Neural cell (in vitro differentiated cells): ENCODE measurements around the gene CADM1. TPM values are rescaled to one million over a fixed set of nuclear protein-coding genes. Genes with fewer than 3 reads are reported as not detected.

ENCODE experiments used
- H2AFZ ChIP-seq: fragments of 200-600, 300-800 bp; sonication (generic), shearing (Covaris generic); 2 replicates; pipeline ENCODE4 v1.6.0; 2014; ENCODE audit warnings: low read depth, mild to moderate bottlenecking, antibody characterized with exemption, low read length, moderate library complexity
- H3F3A ChIP-seq: fragments of 200-600 bp; shearing (Covaris generic); 2 replicates; pipeline ENCODE4 v1.6.1; 2016; ENCODE audit warnings: mild to moderate bottlenecking, moderate library complexity, mixed read lengths, antibody characterized with exemption, low read length; ENCODE audit not compliant: insufficient read depth, poor library complexity, severe bottlenecking
- H3K27ac ChIP-seq: fragments of 200-600, 300-800 bp; sonication (generic), shearing (Covaris generic); 2 replicates; pipeline ENCODE4 v1.5.1; 2014; ENCODE audit warnings: mild to moderate bottlenecking, low read length, moderate library complexity
- H3K27me3 ChIP-seq: fragments of 300-800, 200-600 bp; sonication (generic), shearing (Covaris generic); 2 replicates; pipeline ENCODE4 v1.6.0; 2014; ENCODE audit warnings: mild to moderate bottlenecking, low read depth, low read length, moderate library complexity; ENCODE audit not compliant: insufficient read depth
- H3K36me3 ChIP-seq: fragments of 300-800, 200-600 bp; sonication (generic), shearing (Covaris generic); 2 replicates; pipeline ENCODE4 v1.5.1; 2014; ENCODE audit warnings: mild to moderate bottlenecking, antibody characterized with exemption, low read length, moderate library complexity; ENCODE audit not compliant: insufficient read depth
- H3K4me2 ChIP-seq: fragments of 300-800, 200-600 bp; sonication (generic), shearing (Covaris generic); 2 replicates; pipeline ENCODE4 v1.6.0; 2014; ENCODE audit warnings: mild to moderate bottlenecking, low read length
- H3K4me3 ChIP-seq: fragments of 300-800, 200-600 bp; sonication (generic), shearing (Covaris generic); 2 replicates; pipeline ENCODE4 v1.5.1; 2014; ENCODE audit warnings: mild to moderate bottlenecking, low read length, moderate library complexity
- H3K79me2 ChIP-seq: fragments of 200-600 bp; shearing (Covaris generic); replicated peaks from 2 replicates; pipeline ENCODE4 v1.6.0; 2014; ENCODE audit warnings: mild to moderate bottlenecking, low read length, moderate library complexity; ENCODE audit not compliant: insufficient read depth
- H3K9ac ChIP-seq: fragments of 300-800, 200-600 bp; sonication (generic), shearing (Covaris generic); 2 replicates; pipeline ENCODE4 v1.6.1; 2016; ENCODE audit warnings: mild to moderate bottlenecking, low read length, mixed read lengths
- H3K9me2 ChIP-seq: fragments of 200-600 bp; shearing (Covaris generic); 2 replicates; pipeline ENCODE4 v1.6.1; 2016; ENCODE audit warnings: mild to moderate bottlenecking, low read length, mixed read lengths; ENCODE audit not compliant: insufficient read depth
- H3K9me3 ChIP-seq: fragments of 200-600, 300-800 bp; sonication (generic), shearing (Covaris generic); 2 replicates; pipeline ENCODE4 v1.6.1; 2016; ENCODE audit warnings: mild to moderate bottlenecking, mixed run types, low read length, moderate library complexity, mixed read lengths
- H4K20me1 ChIP-seq: fragments of 200-600 bp; shearing (Covaris generic); 2 replicates; pipeline ENCODE4 v1.6.1; 2016; ENCODE audit warnings: mild to moderate bottlenecking, mixed run types; ENCODE audit not compliant: insufficient read depth
- EP300 ChIP-seq: fragments of 450-650 bp; conservative IDR thresholded peaks from 2 replicates; pipeline ENCODE4 v1.6.1; 2014; ENCODE audit warnings: antibody characterized with exemption, mild to moderate bottlenecking, moderate library complexity; ENCODE audit not compliant: poor library complexity, severe bottlenecking
- EZH2 ChIP-seq: fragments of 200-600, 300-800 bp; shearing (Covaris generic), sonication (generic); IDR thresholded peaks from 2 replicates; pipeline ENCODE4 v1.6.1; 2014; ENCODE audit warnings: antibody characterized with exemption, low read length, borderline replicate concordance, mild to moderate bottlenecking; ENCODE audit not compliant: insufficient read depth, poor library complexity, severe bottlenecking
- MXI1 ChIP-seq: fragments of 450-650 bp; conservative IDR thresholded peaks from 2 replicates; pipeline ENCODE4 v1.6.1; 2014; ENCODE audit warnings: antibody characterized with exemption, mild to moderate bottlenecking; ENCODE audit not compliant: poor library complexity, severe bottlenecking
- POLR2AphosphoS5 ChIP-seq: IDR thresholded peaks from 2 replicates; pipeline ENCODE4 v1.6.1; 2012
- REST ChIP-seq: IDR thresholded peaks from 2 replicates; pipeline ENCODE4 v1.6.1; 2012; ENCODE audit warnings: borderline replicate concordance
- SMC3 ChIP-seq: fragments of 450-650 bp; conservative IDR thresholded peaks from 2 replicates; pipeline ENCODE4 v1.6.1; 2014; ENCODE audit warnings: antibody characterized with exemption, mild to moderate bottlenecking, moderate library complexity; ENCODE audit not compliant: poor library complexity
- TAF1 ChIP-seq: IDR thresholded peaks from 2 replicates; pipeline ENCODE4 v1.6.1; 2012; ENCODE audit warnings: low read depth
- polyA plus RNA-seq: library from polyadenylated mRNA; depleted of rRNA; stranded (reverse); fragments of >200 nt; gene quantifications from 2 replicates; pipeline ENCODE4 v1.2.3, GENCODE V29; 2014
- TF ChIP-seq, protein P1 (sequence below): fragments of 450-650 bp; IDR thresholded peaks from 2 replicates; pipeline ENCODE4 v1.5.1; 2014; ENCODE audit warnings: antibody characterized with exemption, mild to moderate bottlenecking, moderate library complexity; ENCODE audit not compliant: poor library complexity, severe bottlenecking

The CADM1 gene
- polyA plus RNA-seq, 1 donor from 2014 or later, result 92.1 TPM

DNA sequence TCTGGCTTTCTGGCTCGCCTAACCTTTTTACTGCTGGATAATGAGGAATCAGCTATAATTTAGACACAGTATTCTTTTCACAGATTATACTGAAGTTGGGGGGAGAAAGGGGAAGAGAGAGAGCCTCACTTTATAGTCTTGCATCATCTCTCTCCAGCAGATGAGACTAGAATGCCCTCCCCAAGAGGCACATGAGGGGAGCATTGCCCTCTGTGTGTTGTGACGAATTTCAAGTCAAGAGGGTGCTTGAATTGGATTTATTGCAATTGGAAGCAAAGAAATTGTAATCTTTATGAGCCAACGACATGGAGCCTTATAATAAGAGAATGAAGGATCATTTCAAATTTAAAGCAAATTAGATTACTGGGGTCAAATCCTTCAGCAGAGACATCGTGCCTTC lies 17.6 kb upstream of the CADM1 start:
- Histone ChIP-seq H3F3A (no peaks in the 10 kb centered on the region), H3K36me3 (no peaks in the 10 kb centered on the region), H3K27ac (no peak overlapping the region), H3K4me3 (no peak overlapping the region), H4K20me1 (no peaks in the 10 kb centered on the region), H3K9ac (no peak overlapping the region), H3K27me3 (no peaks in the 10 kb centered on the region), H3K9me2 (no peaks in the 10 kb centered on the region), H3K79me2 (no peaks in the 10 kb centered on the region), H3K4me2 (no peak overlapping the region), H2AFZ (no peak overlapping the region), H3K9me3 (no peaks in the 10 kb centered on the region)
- TF ChIP-seq SMC3, result no peak

- Histone ChIP-seq H3K9ac (no peak overlapping the region), H3K27me3 (no peaks in the 10 kb centered on the region), H3K4me2 (no peak overlapping the region), H3K4me3 (no peak overlapping the region), H3K27ac (no peak overlapping the region), H3K9me3 (no peaks in the 10 kb centered on the region), H4K20me1 (no peaks in the 10 kb centered on the region), H2AFZ (no peak overlapping the region), H3K36me3 (no peaks in the 10 kb centered on the region), H3K9me2 (no peaks in the 10 kb centered on the region), H3K79me2 (no peaks in the 10 kb centered on the region), H3F3A (no peaks in the 10 kb centered on the region)
- TF ChIP-seq EP300 (no peak), POLR2AphosphoS5 (no peak), EZH2 (no peak), SMC3 (no peak), MXI1 (no peak), TAF1 (no peak), REST (no peak)
- TF ChIP-seq, protein P1, sequence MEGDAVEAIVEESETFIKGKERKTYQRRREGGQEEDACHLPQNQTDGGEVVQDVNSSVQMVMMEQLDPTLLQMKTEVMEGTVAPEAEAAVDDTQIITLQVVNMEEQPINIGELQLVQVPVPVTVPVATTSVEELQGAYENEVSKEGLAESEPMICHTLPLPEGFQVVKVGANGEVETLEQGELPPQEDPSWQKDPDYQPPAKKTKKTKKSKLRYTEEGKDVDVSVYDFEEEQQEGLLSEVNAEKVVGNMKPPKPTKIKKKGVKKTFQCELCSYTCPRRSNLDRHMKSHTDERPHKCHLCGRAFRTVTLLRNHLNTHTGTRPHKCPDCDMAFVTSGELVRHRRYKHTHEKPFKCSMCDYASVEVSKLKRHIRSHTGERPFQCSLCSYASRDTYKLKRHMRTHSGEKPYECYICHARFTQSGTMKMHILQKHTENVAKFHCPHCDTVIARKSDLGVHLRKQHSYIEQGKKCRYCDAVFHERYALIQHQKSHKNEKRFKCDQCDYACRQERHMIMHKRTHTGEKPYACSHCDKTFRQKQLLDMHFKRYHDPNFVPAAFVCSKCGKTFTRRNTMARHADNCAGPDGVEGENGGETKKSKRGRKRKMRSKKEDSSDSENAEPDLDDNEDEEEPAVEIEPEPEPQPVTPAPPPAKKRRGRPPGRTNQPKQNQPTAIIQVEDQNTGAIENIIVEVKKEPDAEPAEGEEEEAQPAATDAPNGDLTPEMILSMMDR, result no peak
Measured at GRCh38 chr11:115518983-115519628, 14.9 kb upstream of the CADM1 start.
